Tibial nerve (tissue), 4 donors: ENCODE data around the gene IRS1.

ENCODE experiments used
- CTCF ChIP-seq, 5 experiments: fragments of 200-600 bp in 3 of 5; fragments of 450-650 bp in 2 of 5; sonication (generic) in 3 of 5; IDR thresholded peaks; one replicate each; pipeline ENCODE4 v1.5.1; 2016 to 2019; ENCODE audit warnings: antibody characterized with exemption in 5 of 5, mild to moderate bottlenecking in 3 of 5, moderate library complexity in 2 of 5
- EP300 ChIP-seq, 2 donors: sonication (generic); formaldehyde crosslinking; IDR thresholded peaks; one replicate each; pipeline ENCODE4 v1.6.1; 2017; ENCODE audit warnings: antibody characterized with exemption in 2 of 2, mild to moderate bottlenecking in 1 of 2

- no peak for TF ChIP-seq CTCF (IDR thresholded peaks at IDR 0.05)
- TF ChIP-seq EP300 (IDR thresholded peaks at IDR 0.05) = no peak
Observed at GRCh38 chr2:226683944-226684562, 115.6 kb downstream of the IRS1 start.
